ENCODE data around the gene PFKP.
A peak's percentile ranks its signal among the peaks of the same experiment; 100 is the strongest.
"Not testable (repeated sequence)": the region's sequence is repeated elsewhere in the genome, so short reads cannot be mapped to it uniquely, and the experiment has no call there.

PFKP gene

DNA sequence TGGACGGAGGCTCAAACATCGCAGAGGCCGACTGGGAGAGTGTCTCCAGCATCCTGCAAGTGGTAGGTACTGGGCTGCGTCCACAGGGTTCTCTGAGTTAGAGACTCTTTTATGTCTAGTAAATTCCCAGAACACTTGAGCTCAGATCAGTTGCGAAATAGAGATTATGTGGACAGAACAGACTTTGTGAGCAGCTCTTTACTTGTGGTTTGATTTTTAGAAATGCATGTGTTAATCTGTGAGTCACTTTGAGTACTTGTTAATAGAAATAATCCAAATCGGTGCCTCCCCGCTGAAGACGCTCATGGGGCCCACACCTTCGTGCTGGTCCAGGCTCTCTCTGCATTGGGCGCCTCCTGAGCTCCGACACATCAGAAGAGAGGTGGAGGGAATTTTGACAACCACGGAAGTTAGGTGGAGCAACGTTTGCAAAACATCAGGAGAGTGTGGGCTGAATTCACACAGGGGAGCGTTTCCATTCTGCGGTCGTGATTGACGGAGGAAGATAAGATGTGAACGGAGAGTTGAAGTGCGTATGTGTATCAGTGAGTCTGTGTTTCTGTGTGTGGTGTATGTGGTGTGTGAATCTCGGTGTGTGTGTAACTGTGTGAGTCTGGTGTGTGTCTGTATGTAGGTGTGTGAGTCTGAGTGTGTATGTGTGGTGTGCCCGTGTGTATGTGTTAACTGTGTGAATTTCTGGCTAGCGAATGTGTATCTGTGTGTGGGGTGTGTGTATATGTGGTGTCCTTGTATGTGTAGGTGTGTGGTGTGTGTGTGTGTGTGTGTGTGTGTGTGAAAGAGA is 32.1 kb downstream of the PFKP start:
- peak; percentile 95 for DNase-seq (ENCODE audit: low read depth)

DNA sequence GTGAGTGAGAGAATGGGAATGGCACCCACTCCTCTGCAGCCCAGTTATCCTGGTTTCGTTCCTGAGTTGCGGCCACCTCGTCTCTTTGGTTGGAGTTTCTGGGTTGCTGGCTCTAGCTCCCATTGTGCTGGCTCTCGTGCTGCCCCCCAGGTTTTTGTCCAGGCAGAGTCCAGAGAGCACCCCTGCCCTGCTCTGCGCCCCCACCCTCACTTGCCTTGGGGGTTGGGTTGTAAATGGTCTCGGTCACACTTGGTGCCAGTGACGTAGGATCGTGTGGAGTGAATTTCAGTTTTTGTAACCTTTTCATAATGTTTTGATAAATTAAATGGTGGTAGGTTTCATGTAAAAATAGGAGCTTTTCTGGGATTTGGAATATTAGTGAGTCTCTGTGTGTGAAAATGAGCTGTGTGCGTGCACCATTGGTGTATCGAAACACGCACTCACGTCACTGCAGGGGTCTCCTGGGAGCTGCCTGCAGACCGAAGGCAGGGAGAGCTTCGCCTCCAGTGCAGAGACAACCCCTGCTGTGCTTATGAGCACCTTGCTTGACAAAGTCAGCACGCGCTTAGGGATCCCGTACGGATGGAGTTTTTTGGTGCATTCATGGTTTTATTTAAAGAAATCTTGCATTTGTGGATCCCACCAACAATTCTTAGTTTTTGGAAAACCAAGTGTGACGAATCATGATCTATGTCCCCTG is 32.9 kb downstream of the PFKP start:
- DNase-seq (ENCODE audit: low read depth) = no peak

DNA sequence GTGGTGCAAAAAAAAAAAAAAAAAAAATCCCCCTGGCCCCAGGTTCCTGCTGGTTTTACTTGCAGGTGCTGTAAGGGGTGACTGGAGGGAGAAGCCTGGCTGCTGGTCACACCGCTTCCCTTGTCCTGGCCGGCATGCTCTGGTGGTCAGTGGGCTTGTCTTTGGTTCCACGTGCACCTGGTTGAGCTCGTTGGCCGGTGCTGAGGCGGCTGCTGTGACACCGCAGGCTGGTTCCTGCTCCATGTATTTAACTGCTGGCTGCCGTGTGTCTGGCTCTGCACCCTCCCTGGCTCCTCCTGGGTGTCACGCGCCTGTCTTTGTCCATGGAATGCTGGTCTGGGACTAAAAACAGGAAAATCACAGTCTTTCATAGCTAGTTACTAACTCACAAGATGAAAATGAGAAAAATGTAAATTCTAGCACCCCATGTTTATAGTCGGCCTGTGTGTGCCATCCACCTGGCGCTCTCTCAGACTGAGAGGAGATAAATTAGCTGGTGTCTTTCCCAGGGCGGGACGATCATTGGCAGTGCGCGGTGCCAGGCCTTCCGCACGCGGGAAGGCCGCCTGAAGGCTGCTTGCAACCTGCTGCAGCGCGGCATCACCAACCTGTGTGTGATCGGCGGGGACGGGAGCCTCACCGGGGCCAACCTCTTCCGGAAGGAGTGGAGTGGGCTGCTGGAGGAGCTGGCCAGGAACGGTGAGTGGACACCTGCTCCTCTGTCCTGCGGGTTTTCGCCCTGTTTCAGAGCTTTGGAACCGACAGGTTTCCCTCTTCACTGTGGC is 33.7 kb downstream of the PFKP start:
- DNase-seq (ENCODE audit: low read depth) = no peak

DNA sequence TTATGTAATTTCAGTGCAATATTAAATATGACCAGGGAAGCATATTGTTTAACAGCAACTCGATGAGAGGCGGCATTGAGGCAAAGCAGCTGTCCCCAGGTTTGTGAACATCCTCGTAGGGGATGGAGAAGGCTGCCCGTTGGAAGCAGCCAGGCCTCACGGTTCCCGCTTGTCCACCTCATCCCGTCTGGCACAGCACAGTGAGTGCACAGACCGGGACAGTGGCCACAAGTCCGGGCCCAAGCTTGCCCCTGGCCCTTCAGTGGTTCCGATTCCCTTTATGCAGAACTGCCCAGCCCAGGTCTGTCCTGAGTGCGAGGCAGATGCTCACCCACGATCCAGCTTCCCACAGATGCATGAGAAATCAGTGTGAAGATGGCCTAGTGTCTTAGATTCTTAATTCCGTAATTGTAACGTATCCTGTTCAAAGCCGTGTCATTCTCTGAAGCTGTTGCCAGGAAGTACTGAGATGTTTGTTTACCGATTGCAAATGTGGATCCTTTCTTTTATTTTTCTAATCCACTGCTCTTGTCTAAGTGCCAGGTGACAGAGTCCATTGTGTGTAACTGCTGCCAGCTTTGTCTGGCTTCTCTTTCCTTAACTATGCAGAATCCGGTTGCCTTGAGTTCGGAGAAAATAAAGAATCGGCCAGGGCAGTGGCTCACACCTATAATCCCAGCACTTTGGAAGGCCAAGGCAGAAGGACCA is 35.5 kb downstream of the PFKP start:
- peak; percentile 66 for DNase-seq (ENCODE audit: low read depth)

DNA sequence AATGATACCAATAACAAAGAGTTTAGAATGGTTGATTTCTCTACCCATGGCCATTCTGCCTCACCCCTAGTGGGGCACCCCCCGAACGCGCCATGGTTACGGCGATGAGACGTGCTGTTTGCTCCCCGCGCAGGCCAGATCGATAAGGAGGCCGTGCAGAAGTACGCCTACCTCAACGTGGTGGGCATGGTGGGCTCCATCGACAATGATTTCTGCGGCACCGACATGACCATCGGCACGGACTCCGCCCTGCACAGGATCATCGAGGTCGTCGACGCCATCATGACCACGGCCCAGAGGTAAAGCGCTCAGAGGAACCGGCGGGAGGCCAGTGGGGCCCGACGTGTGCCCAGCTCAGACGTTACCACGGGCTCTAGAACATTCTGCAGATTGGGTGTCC is 36.3 kb downstream of the PFKP start:
- no peak for DNase-seq (ENCODE audit: low read depth)

DNA sequence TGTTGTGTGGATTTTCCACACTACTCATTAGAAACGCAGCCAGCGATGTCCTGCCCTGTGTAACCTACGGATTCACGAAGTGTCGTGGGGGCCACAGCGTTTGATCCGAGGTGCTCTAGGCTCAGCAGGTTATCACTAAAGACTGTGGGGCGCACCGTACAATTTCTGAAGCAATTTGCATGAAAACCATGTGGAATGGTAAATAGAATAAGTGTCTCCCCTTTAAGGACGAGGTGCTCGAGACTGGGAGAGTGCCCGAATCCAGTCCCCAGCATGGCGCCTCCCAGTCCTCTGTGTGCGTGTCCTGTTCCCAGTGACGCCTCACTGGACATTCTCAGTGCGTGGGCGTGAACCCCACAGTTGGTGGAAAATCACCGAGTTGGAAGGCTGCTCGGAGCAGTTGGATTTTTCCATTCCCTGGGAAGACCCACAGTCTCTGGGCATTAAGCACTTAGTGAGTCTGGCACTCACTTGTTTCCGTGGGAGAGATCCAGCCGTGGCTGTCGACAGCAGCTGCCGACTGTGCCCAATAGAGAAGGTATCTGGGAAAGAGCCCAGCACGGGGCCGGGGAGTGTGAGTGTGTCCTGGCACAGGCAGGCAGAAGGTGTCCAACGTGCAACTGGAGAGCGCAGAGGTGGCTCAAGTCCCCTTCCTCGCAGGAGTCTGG is 37.0 kb downstream of the PFKP start:
- no peak for DNase-seq (ENCODE audit: low read depth)

DNA sequence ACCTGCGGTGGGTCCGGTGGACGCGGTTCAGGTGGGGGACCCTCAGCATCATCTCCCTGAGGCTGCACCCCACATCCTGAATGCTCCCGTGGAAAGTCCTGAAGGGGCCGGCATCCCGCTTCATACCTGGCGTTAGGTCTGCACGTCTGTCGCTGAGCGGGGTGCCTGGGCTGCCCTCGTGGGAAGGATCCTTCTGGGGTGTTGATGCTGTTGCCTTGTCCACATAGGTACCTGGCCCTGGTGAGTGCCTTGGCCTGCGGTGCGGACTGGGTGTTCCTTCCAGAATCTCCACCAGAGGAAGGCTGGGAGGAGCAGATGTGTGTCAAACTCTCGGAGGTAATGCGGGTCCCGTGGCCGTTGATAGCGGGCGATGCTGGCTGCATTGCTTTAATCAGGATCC is 37.8 kb downstream of the PFKP start:
- no peak for DNase-seq (ENCODE audit: low read depth)

DNA sequence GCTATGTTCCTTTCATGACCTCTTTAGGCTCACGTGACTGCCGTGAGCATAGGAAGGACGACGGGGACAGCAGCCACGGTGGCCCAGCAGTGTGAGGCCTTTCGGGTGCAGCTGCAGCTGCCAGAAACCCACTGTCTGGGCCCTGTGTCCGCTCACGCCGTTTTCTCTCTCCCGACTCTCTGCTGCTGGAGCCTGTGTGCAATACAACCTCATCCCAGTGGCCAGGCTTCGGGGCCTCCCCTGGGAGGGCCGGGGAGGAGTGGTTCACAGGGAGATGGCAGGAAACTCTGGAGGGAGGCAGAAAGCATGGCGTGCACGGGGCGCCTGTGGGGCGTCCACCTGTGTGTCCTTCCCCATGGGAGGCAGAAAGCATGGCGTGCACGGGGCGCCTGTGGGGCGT is 38.6 kb downstream of the PFKP start:
- DNase-seq (ENCODE audit: low read depth) = no peak

DNA sequence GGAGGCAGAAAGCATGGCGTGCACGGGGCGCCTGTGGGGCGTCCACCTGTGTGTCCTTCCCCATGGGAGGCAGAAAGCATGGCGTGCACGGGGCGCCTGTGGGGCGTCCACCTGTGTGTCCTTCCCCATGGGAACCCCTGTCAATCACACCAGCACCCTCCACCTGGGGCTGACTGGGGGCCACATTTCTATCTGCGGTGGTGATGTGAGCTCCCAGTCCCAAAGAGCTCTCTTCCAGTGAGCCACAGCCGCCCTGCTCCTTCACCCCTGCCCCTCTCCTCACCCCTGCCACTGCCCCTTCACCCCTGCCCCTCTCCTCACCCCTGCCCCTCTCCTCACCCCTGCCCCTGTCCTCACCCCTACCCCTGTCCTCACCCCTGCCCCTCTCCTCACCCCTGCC is 39.0 kb downstream of the PFKP start:
- not testable (repeated sequence) for DNase-seq (ENCODE audit: low read depth)

DNA sequence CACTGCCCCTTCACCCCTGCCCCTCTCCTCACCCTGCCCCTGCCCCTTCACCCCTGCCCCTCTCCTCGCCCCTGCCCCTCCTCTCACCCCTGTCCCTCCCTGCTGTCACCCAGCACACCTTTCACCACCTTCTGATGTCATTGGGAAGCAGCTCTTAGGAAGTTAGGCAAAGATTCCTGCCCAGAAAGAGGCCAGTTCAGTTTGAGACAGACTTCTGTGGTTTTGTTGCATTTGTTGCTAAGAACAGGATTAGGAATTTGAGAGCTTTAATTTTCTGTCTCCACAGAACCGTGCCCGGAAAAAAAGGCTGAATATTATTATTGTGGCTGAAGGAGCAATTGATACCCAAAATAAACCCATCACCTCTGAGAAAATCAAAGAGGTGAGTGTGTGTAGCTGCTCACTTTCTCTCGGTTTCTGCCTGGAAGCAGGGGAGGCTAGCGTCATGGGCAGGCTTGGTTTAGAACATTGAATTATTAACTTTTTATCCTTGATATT is 39.6 kb downstream of the PFKP start:
- DNase-seq (ENCODE audit: low read depth) = peak; percentile 85

DNA sequence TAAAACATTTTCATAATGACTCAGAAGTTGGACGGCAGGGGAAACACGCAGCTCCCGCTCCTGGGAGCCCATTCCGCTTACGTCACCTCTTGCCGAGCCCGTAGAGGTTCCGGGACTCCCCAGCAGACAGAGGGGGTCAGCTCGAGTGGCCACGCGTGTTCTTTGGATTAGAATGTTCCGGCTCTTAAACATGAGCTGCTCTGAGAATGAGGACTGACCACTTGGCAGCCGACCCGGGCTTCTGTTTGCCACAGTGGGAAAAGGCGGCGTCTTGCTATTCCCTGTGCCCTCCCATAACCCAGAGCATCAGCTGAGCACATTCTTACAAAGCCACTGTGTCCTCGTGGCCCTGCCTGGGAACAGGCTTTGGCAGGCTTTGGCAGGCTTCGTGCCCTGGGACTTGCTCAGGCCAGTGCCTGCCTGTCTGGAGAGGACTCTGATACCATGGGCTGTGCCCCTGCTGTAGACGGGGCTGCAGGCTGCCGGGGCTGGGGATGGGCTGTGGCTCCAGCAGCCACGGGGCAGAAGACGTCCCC is 40.1 kb downstream of the PFKP start:
- DNase-seq (ENCODE audit: low read depth) = peak; percentile 99

DNA sequence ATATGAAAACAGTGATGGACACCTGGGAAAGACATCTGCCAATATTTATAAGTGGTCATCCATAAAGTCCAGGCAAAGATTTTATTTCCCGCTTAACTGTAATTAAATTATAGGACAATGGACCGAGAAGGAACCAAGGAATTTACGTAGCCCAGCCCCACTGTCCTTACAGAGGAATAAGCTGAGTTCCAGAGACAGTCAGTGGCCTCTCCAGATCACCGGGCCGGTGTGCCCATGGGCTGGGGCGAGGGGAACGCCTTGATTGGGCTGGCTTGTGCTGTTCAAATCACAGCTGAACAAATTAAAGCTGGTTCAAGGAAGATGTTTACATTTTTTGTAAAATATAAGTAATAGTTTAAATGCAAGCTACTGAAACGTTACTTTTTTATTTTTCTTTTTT is 40.7 kb downstream of the PFKP start:
- DNase-seq (ENCODE audit: low read depth) = no peak

DNA sequence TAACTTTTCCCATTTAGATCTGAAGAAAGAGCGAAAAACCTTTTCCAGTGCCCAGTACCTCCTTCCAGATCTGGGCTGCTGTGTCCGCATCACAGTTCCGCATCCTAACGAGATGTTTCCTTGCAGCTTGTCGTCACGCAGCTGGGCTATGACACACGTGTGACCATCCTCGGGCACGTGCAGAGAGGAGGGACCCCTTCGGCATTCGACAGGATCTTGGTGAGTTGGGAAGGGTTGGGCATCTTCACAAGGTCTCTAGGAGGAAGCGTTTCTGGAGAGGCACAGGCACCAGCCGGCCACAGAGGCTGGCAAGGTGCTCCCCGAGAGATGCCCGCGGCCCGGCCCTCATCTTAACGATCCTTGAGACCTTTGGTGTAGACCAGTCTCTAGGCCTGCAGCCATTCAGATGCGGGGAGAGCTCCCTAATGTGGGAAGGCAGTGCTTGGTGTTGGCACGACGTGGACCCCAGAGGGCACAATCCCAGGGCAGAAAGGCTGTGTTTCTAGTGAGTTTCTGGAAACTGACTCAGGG is 41.3 kb downstream of the PFKP start:
- DNase-seq (ENCODE audit: low read depth) = no peak

DNA sequence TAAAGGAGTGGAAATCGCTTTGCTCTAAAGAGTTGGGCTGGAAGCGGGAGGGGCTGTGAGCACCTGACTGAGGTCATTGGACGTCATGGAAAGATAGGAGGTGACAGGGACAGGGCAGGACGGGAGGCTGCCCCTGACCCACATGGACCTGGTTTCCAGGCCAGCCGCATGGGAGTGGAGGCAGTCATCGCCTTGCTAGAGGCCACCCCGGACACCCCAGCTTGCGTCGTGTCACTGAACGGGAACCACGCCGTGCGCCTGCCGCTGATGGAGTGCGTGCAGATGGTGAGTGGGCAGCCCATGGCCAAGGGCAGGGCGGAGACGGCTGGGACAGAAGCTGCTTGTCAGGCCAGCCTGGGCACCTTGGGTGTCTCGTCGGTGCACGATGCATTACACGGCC is 41.8 kb downstream of the PFKP start:
- no peak for DNase-seq (ENCODE audit: low read depth)

DNA sequence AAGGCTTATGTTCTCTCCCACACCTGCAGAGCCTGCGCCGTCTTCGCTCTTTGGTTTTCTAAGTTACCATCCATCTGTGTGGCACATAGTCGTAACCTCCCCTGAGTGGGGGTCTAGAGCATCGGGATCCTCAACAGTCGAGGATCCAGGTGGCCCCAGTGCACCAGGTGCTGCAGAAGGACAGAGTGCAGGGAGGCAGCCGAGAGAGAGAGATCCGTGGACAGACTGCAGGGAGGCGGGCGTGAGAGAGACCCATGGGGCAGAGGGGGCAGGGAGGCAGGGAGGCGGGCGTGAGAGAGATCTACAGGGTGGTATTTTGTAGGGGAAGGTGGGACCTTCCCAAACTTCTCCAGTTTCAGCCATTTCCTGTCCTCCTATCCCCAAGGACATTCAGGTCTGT is 42.3 kb downstream of the PFKP start:
- no peak for DNase-seq (ENCODE audit: low read depth)

DNA sequence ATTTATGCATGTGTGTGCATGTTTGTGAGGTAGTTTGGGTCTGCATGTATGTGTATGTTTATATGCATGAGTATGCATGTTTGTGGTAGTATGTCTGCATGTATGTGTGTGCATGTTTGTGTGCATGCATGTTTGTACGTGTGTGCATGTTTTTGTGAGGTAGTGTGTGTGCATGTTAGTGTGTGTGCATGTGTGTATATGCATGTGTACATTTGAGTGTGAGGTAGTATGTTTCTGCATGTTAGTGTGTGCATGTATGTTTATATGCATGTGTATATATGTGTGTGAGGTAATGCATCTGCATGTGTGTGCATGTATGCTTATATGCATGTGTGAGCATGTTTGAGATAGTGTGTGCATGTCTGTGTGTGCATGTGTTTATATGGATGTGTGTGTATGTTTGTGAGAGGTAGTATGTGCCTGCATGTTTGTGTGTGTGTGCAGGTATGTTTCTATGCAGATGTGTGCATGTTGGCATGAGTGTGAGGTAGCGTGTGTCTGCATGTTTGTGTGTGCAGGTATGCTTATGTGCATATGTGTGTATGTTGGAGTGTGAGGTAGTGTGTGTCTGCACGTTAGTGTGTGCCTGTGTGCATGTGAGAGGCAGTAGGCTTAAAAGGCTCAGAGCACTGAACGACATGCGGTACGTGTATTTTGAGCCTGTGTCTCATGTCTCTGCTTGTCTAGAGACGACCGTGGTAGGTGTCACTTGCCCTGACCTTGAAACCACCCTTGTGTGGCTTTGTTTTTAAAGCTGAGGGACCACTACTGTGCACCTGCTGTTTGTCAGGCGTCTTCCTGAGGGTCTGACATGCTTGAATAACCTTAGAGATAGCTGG is 43.7 kb downstream of the PFKP start:
- no peak for DNase-seq (ENCODE audit: low read depth)

DNA sequence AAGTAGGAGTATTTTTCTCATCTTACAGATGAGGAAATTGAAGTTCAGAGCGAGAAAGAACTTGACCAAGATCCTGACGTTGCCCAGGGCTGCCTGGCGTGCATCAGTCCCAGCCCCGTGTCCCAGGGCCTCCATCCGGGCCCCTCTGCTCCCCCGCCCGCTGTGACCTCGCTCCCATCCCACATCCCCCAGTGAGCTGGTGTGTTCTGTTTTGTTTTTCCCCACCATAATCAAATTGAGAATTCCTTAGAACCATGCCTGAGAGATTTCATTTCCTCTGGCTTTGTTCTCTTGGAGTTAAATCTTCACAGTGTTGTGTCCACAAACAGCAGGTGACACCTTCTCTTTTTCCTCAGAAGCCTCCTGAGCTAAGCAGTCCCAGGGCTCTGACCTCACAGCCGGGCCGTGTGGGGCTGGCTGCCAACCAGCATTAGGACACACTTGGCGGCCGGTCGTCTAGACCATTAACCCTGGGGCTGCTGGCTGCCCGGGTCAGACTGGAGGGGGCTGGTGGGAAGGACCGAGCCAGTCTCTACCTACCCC is 44.3 kb downstream of the PFKP start:
- DNase-seq (ENCODE audit: low read depth) = peak; percentile 81

DNA sequence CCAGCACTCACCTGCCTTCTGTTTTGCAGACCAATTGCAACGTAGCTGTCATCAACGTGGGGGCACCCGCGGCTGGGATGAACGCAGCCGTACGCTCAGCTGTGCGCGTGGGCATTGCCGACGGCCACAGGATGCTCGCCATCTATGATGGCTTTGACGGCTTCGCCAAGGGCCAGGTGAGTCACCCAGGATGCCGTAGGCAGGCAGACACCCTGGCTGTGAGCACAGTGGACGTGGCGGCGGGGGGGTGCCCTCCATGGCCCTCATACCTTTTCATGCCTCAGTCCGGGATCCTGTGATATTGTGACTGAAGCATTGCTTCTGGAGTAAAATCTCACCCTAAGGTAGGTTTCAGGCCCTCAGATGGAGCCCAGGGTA is 46.0 kb downstream of the PFKP start:
- DNase-seq (ENCODE audit: low read depth) = no peak

DNA sequence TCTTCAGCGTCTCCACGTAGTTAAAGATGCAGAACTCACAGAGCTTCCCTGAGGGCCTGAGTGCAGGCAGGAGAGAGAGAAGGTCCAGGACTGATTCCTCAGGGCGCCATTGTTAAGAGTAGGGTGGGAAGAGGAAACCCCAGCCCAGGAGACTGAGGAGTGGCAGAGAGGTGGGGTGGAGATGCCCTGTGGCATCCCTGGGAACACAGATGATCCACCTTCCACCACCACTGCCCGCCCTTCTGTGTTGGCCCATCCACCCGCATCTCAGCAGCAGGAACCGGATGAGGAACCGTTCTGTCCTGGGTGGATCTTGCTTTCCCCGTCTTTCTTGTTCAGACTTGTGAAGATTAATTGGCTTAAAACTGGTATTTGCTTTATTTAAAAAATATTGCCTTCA is 48.3 kb downstream of the PFKP start:
- DNase-seq (ENCODE audit: low read depth) = no peak
